H9 (cell line): ENCODE data around the gene TMEM26. TPM values are rescaled to one million over a fixed set of nuclear protein-coding genes. Genes with fewer than 3 reads are reported as not detected.

Experiments
- DNase-seq: peaks from one replicate; pipeline ENCODE4 v3.0.0-alpha.2; 2017
- H2AFZ ChIP-seq: one replicate; pipeline ENCODE4 v1.6.1; 2013; ENCODE audit warnings: mild to moderate bottlenecking, low read length, control low read depth, moderate library complexity
- H2AK5ac ChIP-seq: 2 replicates; pipeline ENCODE4 v1.6.1; 2013; ENCODE audit warnings: low read length, control low read depth, mixed read lengths; ENCODE audit not compliant: insufficient read length
- H2BK120ac ChIP-seq: one replicate; pipeline ENCODE4 v1.6.1; 2013; ENCODE audit warnings: low read depth, mild to moderate bottlenecking, low read length, control low read depth, inconsistent platforms; ENCODE audit not compliant: poor library complexity, severe bottlenecking
- H2BK12ac ChIP-seq: 2 replicates; pipeline ENCODE4 v1.6.1; 2013; ENCODE audit warnings: low read length, control low read depth, mixed read lengths, low read depth; ENCODE audit not compliant: insufficient read length
- H2BK15ac ChIP-seq: 2 replicates; pipeline ENCODE4 v1.6.1; 2013; ENCODE audit warnings: low read depth, low read length, control low read depth
- H2BK20ac ChIP-seq: one replicate; pipeline ENCODE4 v1.6.1; 2013; ENCODE audit warnings: low read depth, mild to moderate bottlenecking, low read length, control low read depth, inconsistent platforms; ENCODE audit not compliant: poor library complexity, severe bottlenecking
- H2BK5ac ChIP-seq: 2 replicates; pipeline ENCODE4 v1.6.1; 2013; ENCODE audit warnings: low read length, control low read depth, mixed read lengths; ENCODE audit not compliant: insufficient read length
- H3K14ac ChIP-seq: 2 replicates; pipeline ENCODE4 v1.6.1; 2013; ENCODE audit warnings: low read length, control low read depth; ENCODE audit not compliant: insufficient read depth
- H3K18ac ChIP-seq: 2 replicates; pipeline ENCODE4 v1.6.1; 2013; ENCODE audit warnings: low read depth, mild to moderate bottlenecking, mixed read lengths, low read length, control low read depth; ENCODE audit not compliant: insufficient read length
- H3K23ac ChIP-seq: 2 replicates; pipeline ENCODE4 v1.6.1; 2013; ENCODE audit warnings: low read length, control low read depth, mixed read lengths, low read depth; ENCODE audit not compliant: insufficient read length
- H3K23me2 ChIP-seq: 2 replicates; pipeline ENCODE4 v1.6.1; 2013; ENCODE audit warnings: low read depth, mild to moderate bottlenecking, mixed read lengths, low read length, control low read depth; ENCODE audit not compliant: insufficient read length, poor library complexity, severe bottlenecking
- H3K27ac ChIP-seq: 2 replicates; pipeline ENCODE4 v1.5.1; 2013; ENCODE audit warnings: low read length, control low read depth, mixed read lengths, low read depth; ENCODE audit not compliant: insufficient read length
- H3K27me3 ChIP-seq: 2 replicates; pipeline ENCODE4 v1.6.1; 2013; ENCODE audit warnings: low read length, control low read depth, inconsistent platforms; ENCODE audit not compliant: insufficient read depth
- H3K4ac ChIP-seq: 2 replicates; pipeline ENCODE4 v1.6.1; 2013; ENCODE audit warnings: low read depth, mild to moderate bottlenecking, control low read depth, inconsistent platforms, low read length, moderate library complexity
- H3K4me1 ChIP-seq: 2 replicates; pipeline ENCODE4 v1.6.1; 2013; ENCODE audit warnings: low read length, control low read depth, inconsistent platforms; ENCODE audit not compliant: insufficient read depth
- H3K4me2 ChIP-seq: 2 replicates; pipeline ENCODE4 v1.6.1; 2013; ENCODE audit warnings: low read length, control low read depth, mixed read lengths; ENCODE audit not compliant: insufficient read length, insufficient read depth
- H3K56ac ChIP-seq: 2 replicates; pipeline ENCODE4 v1.6.1; 2013; ENCODE audit warnings: low read depth, mild to moderate bottlenecking, mixed read lengths, low read length, control low read depth; ENCODE audit not compliant: insufficient read length
- H3K79me1 ChIP-seq: 2 replicates; pipeline ENCODE4 v1.6.1; 2013; ENCODE audit warnings: low read depth, mild to moderate bottlenecking, moderate library complexity, low read length, control low read depth, inconsistent platforms; ENCODE audit not compliant: insufficient read depth, poor library complexity, severe bottlenecking
- H3K79me2 ChIP-seq: 2 replicates; pipeline ENCODE4 v1.6.1; 2013; ENCODE audit warnings: low read length, control low read depth, inconsistent platforms; ENCODE audit not compliant: insufficient read depth
- H3K9ac ChIP-seq: 2 replicates; pipeline ENCODE4 v1.6.1; 2013; ENCODE audit warnings: low read length, control low read depth, mixed read lengths; ENCODE audit not compliant: insufficient read length; ENCODE audit errors: extremely low read depth
- H3K9me3 ChIP-seq: one replicate; pipeline ENCODE4 v1.6.1; 2013; ENCODE audit warnings: low read depth, low read length, inconsistent platforms; ENCODE audit not compliant: control insufficient read depth
- H3T11ph ChIP-seq: one replicate; pipeline ENCODE4 v1.6.1; 2013; ENCODE audit warnings: mild to moderate bottlenecking, low read length, control low read depth, inconsistent platforms
- H4K20me1 ChIP-seq: one replicate; pipeline ENCODE4 v1.6.1; 2013; ENCODE audit not compliant: control insufficient read depth, insufficient read length, insufficient read depth
- H4K5ac ChIP-seq: 2 replicates; pipeline ENCODE4 v1.6.1; 2013; ENCODE audit warnings: low read depth, mild to moderate bottlenecking, mixed read lengths, low read length, control low read depth; ENCODE audit not compliant: insufficient read length
- H4K8ac ChIP-seq: replicated peaks from 2 replicates; pipeline ENCODE4 v1.6.1; 2013; ENCODE audit warnings: low read length, control low read depth, mixed read lengths, low read depth; ENCODE audit not compliant: insufficient read length
- H4K91ac ChIP-seq: 2 replicates; pipeline ENCODE4 v1.6.1; 2013; ENCODE audit warnings: low read depth, mild to moderate bottlenecking, moderate library complexity, mixed read lengths, low read length, control low read depth; ENCODE audit not compliant: insufficient read length
- H3K27ac Mint-ChIP-seq, 3 experiments: 2 replicates in 2 of 3; 3 replicates in 1 of 3; pipeline ENCODE4 v1.8.0; 2020 to 2021; ENCODE audit warnings: mixed read lengths in 3 of 3, mild to moderate bottlenecking in 1 of 3, moderate library complexity in 1 of 3
- H3K27me3 Mint-ChIP-seq: 2 replicates; pipeline ENCODE4 v1.8.0; 2021; ENCODE audit warnings: low read depth, mild to moderate bottlenecking, moderate library complexity, mixed read lengths
- H3K36me3 Mint-ChIP-seq, 3 experiments: 2 replicates in 2 of 3; 3 replicates in 1 of 3; pipeline ENCODE4 v1.8.0; 2020 to 2021; ENCODE audit warnings: low read depth in 3 of 3, mixed read lengths in 3 of 3; ENCODE audit not compliant: insufficient read depth in 1 of 3
- H3K4me1 Mint-ChIP-seq, 2 experiments: 2 replicates each; pipeline ENCODE4 v1.8.0; 2020; ENCODE audit warnings: mixed read lengths in 2 of 2
- H3K4me3 Mint-ChIP-seq, 2 experiments: 2 replicates in 1 of 2; 3 replicates in 1 of 2; pipeline ENCODE4 v1.8.0; 2020 to 2021; ENCODE audit warnings: mild to moderate bottlenecking in 2 of 2, mixed read lengths in 2 of 2, moderate library complexity in 1 of 2
- H3K9me3 Mint-ChIP-seq, 2 experiments: 2 replicates in 1 of 2; 3 replicates in 1 of 2; pipeline ENCODE4 v1.8.0; 2020; ENCODE audit warnings: mild to moderate bottlenecking in 2 of 2, mixed read lengths in 2 of 2, moderate library complexity in 1 of 2
- CTCF ChIP-seq: fragments of 200-600 bp; sonication (generic); conservative IDR thresholded peaks from 3 replicates; pipeline ENCODE4 v1.8.0; 2021; ENCODE audit warnings: antibody characterized with exemption, mild to moderate bottlenecking
- WGBS: extraction: QIAGEN DNeasy Blood & Tissue Kit; methylation state at CpG from one replicate; pipeline ENCODE4 v1.1.7; 2013; ENCODE audit warnings: missing lambda C conversion rate, low lambda C conversion rate, mixed read lengths; ENCODE audit not compliant: insufficient read length; ENCODE audit errors: extremely low coverage; 5-methylcytosine and 5-hydroxymethylcytosine counted together
- total RNA-seq: library from RNA; stranded (reverse); gene quantifications from 2 replicates; pipeline ENCODE4 v1.2.1, GENCODE V29; 2021

TMEM26 gene
- total RNA-seq, 1 experiment from 2014 or later: 0.15 TPM

GRCh38 chr10:61470740-61471139 is 17.6 kb upstream of the TMEM26 start:
- H2AFZ ChIP-seq: no peak overlapping the region
- no peaks in the 10 kb centered on the region for H4K20me1 ChIP-seq
- H2BK12ac ChIP-seq: no peak overlapping the region
- no peaks in the 10 kb centered on the region for H3K79me1 ChIP-seq
- no peak overlapping the region for H3K4me2 ChIP-seq
- no peak overlapping the region for H2AK5ac ChIP-seq
- Mint-ChIP-seq H3K4me3 (no peak overlapping the region), H3K27ac (no peak overlapping the region), H3K4me1 (0 out of 4 replicates have a peak, but pooled peaks cover 0 to 4% of the 10 kb centered on the region in 2 experiments), H3K36me3 (no peaks in the 10 kb centered on the region; a peak in 3 of 7 replicates), H3K27me3 (no peaks in the 10 kb centered on the region; the same call in none of the 2 replicates), H3K9me3 (no peaks in the 10 kb centered on the region)
- no peak for TF ChIP-seq CTCF
- no peak overlapping the region for H3K23ac ChIP-seq
- H2BK20ac ChIP-seq: no peak overlapping the region
- H3K27me3 ChIP-seq: no peaks in the 10 kb centered on the region
- no peaks in the 10 kb centered on the region for H3K79me2 ChIP-seq
- H3K9me3 ChIP-seq: no peaks in the 10 kb centered on the region
- no peak overlapping the region for H2BK5ac ChIP-seq
- no peak overlapping the region for H3K14ac ChIP-seq
- H3K4ac ChIP-seq: no peak overlapping the region
- no peaks in the 10 kb centered on the region for H3K23me2 ChIP-seq
- no peak overlapping the region for H2BK15ac ChIP-seq
- no peak overlapping the region for H3K9ac ChIP-seq
- no peaks in the 10 kb centered on the region for H3K4me1 ChIP-seq
- DNase-seq: no peak
- no peak overlapping the region for H3K56ac ChIP-seq
- no peak overlapping the region for H4K91ac ChIP-seq
- no CpG with 5 or more reads among the region's 2 CpGs for WGBS
- H3T11ph ChIP-seq: no peak overlapping the region
- no peak overlapping the region for H2BK120ac ChIP-seq
- H4K5ac ChIP-seq: no peak overlapping the region
- H3K18ac ChIP-seq: no peak overlapping the region
- H4K8ac ChIP-seq: no peak overlapping the region
- no peak overlapping the region for H3K27ac ChIP-seq
